Stimulated activated CD4-positive, alpha-beta T cell treated with anti-CD3 and anti-CD28 coated beads, Interleukin-4, amount 100 ng/mL, for 1 hour (primary cell): Measurements from ENCODE around the gene CPED1.
"Not testable (repeated sequence)": the region's sequence is repeated elsewhere in the genome, so short reads cannot be mapped to it uniquely, and the experiment has no call there.

ENCODE experiments used
- DNase-seq: peaks from one replicate; pipeline ENCODE4 v3.0.0-alpha.2; 2020

The CPED1 gene

DNA sequence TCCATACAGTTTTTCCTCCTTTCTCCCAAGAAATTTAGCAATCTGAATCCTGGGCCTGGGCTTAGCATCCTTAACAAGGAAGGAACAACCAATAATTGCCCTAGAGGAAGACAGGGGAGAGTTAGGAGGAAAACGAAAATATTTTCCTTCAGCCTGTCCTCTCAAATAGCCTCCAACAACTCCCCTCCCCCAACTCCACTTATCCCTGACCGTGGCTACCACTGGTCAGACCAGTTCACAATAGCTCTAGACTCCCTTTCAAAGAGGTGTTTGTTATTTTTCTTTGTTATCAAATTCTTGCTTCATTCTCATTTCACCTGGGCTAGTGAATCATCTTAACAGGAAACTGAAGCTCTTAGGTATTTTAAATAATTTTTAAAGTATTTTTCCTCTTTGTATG, 114.1 kb downstream of the CPED1 start:
- no peak for DNase-seq

- no peak for DNase-seq
Measured at GRCh38 chr7:121103086-121103485, 114.6 kb downstream of the CPED1 start.

GRCh38 chr7:121103579-121103978, 115.1 kb downstream of the CPED1 start:
- no peak for DNase-seq

DNA sequence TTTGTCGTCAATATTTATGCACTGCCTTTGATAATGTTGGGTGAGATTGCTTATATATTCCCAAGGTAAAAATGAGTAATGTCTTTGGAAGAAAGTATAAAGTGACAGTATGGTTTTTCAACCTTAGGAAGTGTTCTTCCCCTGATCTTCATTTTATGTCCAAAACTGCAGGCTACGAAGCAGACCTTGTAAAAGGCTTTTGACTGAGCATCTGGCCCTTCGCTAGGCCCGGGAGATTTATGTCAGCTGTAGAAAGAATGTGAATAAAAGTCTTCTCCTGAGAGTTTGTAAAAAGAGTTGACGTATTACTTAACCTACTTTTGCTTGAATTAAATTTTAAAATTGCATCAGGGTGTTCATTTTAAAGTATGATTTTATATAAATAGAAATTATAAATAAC, 116.8 kb downstream of the CPED1 start:
- DNase-seq: no peak

- no peak for DNase-seq
Measured at GRCh38 chr7:121107923-121108498, 119.5 kb downstream of the CPED1 start.

GRCh38 chr7:121109145-121109544, 120.6 kb downstream of the CPED1 start:
- DNase-seq: no peak

GRCh38 chr7:121113288-121113687, 124.8 kb downstream of the CPED1 start:
- no peak for DNase-seq

DNA sequence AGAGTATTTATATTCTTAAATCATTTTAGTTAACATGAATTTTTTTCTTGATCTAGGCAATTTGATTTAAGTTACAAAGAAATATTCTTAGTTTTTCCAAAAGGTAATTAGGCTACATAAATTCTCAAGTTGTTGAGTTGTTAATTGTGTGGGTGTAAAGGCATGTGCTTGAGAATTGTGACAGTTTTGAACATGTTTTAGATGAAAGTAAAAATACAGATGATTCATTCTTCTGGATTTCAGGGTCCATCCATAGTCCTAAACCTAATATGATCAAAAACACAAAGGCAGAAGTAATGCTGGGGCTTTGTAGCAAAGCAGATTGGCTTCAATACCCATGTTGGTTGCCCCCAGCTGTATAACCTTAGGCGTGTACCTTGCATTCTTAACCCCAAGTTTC, 127.9 kb downstream of the CPED1 start:
- no peak for DNase-seq

- no peak for DNase-seq
Measured at GRCh38 chr7:121119047-121119446, 130.5 kb downstream of the CPED1 start.

DNA sequence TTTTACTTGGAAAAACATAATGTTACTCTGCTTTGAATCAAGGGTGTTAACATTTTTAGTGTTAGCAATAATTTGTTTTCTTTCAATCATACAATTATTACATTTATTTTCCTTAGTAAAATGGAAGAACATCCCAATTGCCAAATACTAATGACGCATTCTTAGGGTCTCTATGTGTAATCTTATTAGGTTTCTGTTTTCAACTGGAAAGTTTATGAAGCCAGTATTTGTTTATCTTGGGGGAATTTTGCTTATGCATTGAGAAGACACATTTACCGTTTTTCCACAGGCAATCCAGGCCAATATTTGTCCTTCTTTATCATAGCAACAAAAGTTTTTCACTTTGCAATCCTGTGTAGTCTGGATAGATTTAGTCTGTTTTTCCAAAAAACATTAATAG, 134.5 kb downstream of the CPED1 start:
- DNase-seq: no peak

- not testable (repeated sequence) for DNase-seq
Measured at GRCh38 chr7:121125454-121125853, 136.9 kb downstream of the CPED1 start.

DNA sequence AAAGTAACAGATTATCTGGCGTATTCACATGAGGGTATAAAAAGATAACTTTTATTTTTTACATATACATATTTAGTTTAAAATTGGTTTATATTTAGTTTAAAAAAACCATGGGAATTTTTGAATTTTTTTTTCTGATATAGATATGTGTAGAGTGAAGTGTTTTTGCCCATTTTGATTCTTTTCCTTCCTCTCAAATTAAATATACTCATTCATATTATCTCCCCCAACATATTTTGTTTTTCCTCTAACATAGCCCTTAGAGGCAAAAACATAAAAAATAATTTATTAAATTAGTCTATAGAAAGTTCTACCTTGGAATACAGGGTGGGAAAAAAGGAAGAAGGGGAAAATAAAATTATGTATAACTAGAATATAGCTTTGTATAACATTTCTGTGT, 137.7 kb downstream of the CPED1 start:
- DNase-seq: no peak

GRCh38 chr7:121126801-121127534, 138.5 kb downstream of the CPED1 start:
- no peak for DNase-seq

DNA sequence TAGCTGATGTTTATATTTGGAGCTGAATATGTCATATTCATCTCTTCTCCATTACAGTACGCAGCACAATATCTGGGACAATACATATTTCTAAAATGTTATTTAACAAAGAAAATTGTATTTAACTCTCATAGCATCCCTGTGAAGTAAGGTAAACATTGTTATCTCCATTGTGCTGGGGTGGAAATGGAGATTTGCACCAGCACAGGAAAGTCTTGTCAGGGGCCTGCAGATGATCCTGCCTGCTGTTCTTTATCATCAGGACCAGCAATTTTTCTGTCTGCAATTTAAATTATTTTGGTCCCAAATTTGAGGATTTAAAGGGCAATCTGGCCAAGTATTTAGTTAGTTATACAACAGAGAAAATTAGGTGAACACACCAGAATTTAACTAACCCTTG, 144.4 kb downstream of the CPED1 start:
- no peak for DNase-seq

DNA sequence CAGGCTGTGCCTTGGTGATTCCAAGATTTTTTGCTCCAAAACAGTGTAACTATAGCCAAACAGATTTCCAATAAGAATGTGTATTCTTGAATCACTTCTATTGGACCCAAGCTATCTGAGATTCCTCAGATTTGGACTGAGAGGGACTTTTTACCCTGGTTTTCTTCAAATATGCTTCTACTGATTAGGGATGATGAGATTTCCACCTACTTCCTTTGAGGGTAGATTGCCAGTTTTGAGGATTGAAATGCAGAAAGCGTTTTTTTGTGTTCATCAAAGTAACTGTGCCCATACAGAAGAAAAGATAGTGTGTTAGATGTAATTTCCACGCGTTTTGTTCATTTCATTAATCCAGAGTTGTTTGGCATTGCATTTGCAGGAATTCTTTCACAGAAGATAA, 144.9 kb downstream of the CPED1 start:
- DNase-seq: no peak

DNA sequence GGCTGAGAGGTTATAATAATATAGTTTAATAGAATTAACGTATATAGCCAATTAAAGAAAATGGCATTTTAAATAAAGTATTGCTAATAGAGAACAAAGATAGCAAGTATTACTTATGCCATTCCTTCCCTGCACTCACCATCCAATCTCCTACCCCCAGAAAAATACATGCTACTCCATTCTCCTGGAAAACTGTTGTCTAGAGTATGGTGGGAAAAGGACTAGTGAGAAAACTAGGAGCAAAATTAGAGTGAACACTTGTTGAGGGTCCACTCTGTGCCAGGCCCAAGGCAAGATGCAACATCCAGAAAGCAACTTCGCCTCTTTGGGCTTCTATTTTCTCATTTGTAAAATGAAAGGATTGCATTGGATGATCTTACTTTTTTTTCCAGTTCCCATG, 149.1 kb downstream of the CPED1 start:
- no peak for DNase-seq

DNA sequence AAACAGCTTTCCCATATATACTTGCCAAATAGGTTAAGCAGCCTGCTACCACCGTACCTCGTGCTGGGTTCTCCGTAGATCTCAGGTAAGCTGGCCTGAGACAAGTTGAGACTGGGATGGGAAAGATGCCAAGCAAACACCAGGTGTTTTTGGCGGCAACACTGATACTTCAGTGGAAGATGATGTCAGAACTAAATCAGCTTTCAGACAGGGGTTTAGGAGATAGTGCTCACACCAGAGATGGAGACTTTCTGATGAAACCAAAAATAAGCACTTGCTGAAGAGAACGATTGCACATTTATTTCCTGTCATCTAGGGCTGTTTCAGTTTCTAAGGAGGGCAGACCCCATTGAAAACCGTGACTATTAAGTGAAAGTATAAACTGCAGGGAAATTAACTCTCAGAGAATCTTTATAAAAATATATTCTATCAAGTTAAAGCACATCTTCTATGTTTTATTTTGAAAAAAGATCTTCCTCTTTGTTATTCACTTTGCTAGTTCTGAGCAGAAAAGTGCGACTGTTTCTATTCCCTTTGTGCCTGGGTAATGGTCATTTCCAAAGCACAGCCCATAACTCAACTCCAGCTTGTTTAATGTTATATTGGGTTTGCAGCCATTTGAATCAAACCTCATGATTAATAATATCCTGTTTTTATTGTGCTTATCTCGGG, 149.9 kb downstream of the CPED1 start:
- DNase-seq: no peak

DNA sequence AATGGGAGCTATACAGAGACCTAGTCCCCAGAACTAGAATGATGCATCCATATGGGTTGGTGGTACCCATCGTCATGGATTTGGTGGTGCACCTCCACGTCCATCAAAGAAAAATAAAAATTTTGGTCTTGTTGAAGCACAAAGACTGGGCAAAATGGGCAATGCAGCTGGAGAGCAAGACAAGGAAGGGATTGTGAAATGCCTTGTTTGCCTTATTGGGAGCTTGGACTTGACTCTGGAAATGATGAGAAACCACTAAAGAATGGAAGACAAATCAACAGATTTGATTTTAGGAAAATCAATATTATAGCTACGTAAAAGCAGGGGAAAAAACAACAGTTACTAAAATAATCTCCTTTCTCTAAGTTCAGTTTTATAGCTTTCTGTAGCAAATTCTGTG, 150.9 kb downstream of the CPED1 start:
- no peak for DNase-seq

GRCh38 chr7:121140790-121141189, 152.3 kb downstream of the CPED1 start:
- DNase-seq: no peak

GRCh38 chr7:121151774-121152221, 163.3 kb downstream of the CPED1 start:
- no peak for DNase-seq

GRCh38 chr7:121153411-121153810, 164.9 kb downstream of the CPED1 start:
- DNase-seq: no peak

DNA sequence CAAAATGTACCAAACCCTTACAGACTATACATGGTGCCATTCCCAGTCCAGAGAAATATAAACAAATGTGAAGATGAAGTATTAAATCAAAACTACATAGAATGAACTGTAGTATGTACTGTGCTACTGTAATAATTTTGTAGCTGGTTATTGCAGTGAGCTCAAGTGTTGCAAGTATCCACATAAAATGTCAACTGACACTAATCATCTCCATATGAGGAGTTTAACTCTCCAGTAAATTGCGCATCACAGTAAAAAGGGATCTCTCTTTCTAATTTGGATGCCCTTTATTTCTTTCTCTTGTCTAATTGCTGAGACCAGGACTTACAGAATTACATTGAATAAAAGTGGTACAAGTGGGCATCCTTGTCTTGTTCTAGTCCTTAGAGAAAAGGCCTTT, 165.5 kb downstream of the CPED1 start:
- DNase-seq: no peak

DNA sequence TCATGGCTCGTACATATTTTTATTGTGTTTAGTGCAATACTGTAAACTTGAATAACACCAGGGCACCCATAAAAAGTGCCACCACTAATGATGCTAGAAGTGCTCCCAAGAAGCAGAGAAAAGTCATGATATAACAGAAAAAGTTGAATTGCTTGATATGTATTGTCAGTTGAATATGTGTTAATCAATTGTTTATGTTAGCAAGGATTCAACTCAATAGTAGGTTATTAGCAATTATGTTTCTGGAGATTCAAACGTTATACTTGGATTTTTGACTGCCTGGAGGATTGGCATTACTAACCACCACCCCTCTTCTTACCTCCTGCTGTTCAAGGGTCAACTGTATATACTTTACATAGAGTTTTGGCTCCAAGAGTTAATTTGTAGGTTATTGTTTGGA, 168.3 kb downstream of the CPED1 start:
- no peak for DNase-seq

DNA sequence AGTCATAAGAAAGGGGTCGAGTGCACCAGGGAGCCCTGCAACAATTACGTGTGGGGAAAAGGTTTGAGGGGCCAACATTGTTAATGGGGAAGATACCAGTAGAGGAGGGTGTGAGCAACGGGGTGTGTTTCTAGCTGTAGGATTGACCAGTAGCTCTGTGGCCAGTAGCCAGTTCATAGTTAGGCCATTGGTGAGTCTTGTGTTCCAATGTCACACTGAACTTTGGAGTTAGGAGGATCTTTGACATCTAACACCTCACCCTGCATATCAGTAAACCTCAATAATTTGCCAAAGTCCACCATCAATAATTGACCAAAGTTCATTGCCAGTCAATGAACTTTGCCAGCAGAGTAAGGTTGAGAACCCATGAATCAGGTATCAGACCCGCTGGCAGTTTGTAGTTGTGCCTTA, 168.8 kb downstream of the CPED1 start:
- DNase-seq: no peak
